Left lung (tissue), 10 donors: ENCODE measurements around the gene MLST8. TPM values are rescaled to one million over a fixed set of nuclear protein-coding genes. Genes with fewer than 3 reads are reported as not detected.

Experiments
- ATAC-seq: fragments of 200-7000 bp; cut with Tn5 transposase; one replicate; pipeline ENCODE4 v1.9.1; 2020; ENCODE audit warnings: moderate library complexity
- DNase-seq, 4 donors: peaks; one replicate each; pipeline ENCODE4 v3.0.0-alpha.2; 2013 to 2020
- H3K27ac ChIP-seq, 2 donors: fragments of 200-600 bp; sonication (generic) in 1 of 2; one replicate each; pipeline versions ENCODE4 v1.5.0 to v1.8.0; 2020 to 2021
- H3K27me3 ChIP-seq, 2 donors: fragments of 200-600 bp; sonication (generic) in 1 of 2; one replicate each; pipeline versions ENCODE4 v1.5.0 to v1.8.0; 2020 to 2021
- H3K36me3 ChIP-seq, 2 donors: fragments of 200-600 bp; sonication (generic) in 1 of 2; one replicate each; pipeline versions ENCODE4 v1.5.0 to v1.8.0; 2020 to 2021
- H3K4me1 ChIP-seq, 2 donors: fragments of 200-600 bp; one replicate each; pipeline ENCODE4 v1.8.0; 2021
- H3K4me3 ChIP-seq, 2 donors: fragments of 200-600 bp; sonication (generic) in 1 of 2; one replicate each; pipeline versions ENCODE4 v1.5.0 to v1.8.0; 2020 to 2021; ENCODE audit warnings: mild to moderate bottlenecking in 1 of 2
- H3K9me3 ChIP-seq, 2 donors: fragments of 200-600 bp; sonication (generic) in 1 of 2; one replicate each; pipeline versions ENCODE4 v1.5.0 to v1.8.0; 2020 to 2021
- intact Hi-C, 2 donors: fragments of 100-400 bp; cut with DNase I; formaldehyde crosslinking; loops; one replicate each; pipeline versions ENCODE4 v1.11.2 to v1.14.2; 2022
- polyA plus RNA-seq, 6 donors: library from polyadenylated mRNA; unstranded; fragments of 120-200 nt; gene quantifications; one replicate each; pipeline ENCODE4 v1.2.1, GENCODE V29; 2013; ENCODE audit not compliant: insufficient read length in 6 of 6
- total RNA-seq, 2 donors: library from RNA; stranded (reverse); fragmentation: NEBNext Ultra II Directional; extraction: Animal tissue kit (Norgen Biotek cat#: 25700); gene quantifications; one replicate each; pipeline ENCODE4 v1.2.1, GENCODE V29; 2021
- TF ChIP-seq, protein P1 (sequence below), 2 donors: fragments of 200-600 bp; sonication (generic) in 1 of 2; IDR thresholded peaks; one replicate each; pipeline versions ENCODE4 v1.5.0 to v1.8.0; 2021; ENCODE audit warnings: antibody characterized with exemption in 2 of 2
- donor health status: DM: no; HTN: yes; CAD: no.
- donor health status: DM: no; HTN: no; CAD: no.

MLST8 gene
- total and polyA plus RNA-seq, 8 donors = 29.8 to 40.3 (median 37.0) TPM

DNA sequence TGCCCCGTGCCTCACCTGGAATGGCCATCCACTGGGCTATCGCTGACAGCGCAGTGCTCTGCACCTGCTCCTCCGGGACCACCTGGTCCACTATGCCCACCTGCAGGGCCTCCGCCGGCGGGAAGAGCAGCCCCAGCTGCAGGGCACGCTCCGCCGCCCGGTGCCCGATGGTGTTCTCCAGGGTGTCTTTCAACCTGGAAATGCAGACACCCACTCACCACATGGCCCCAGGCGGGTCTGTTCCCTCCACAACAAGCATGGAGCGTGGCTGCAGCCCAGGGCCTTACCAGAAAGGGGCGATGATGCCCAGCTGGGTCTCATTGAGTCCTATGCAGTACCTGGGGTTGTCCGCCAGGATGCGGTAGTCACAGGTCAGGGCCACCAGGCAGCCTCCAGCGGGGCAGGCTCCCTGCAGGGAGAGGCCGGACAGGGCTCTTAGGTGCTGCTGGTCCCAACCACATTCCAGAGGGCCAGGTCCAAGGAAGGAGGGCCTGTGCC lies 37.8 kb downstream of the MLST8 start:
- H3K36me3 ChIP-seq = peaks cover 0 to 92% of the 10 kb centered on the region in 2 donors
- TF ChIP-seq, protein P1, sequence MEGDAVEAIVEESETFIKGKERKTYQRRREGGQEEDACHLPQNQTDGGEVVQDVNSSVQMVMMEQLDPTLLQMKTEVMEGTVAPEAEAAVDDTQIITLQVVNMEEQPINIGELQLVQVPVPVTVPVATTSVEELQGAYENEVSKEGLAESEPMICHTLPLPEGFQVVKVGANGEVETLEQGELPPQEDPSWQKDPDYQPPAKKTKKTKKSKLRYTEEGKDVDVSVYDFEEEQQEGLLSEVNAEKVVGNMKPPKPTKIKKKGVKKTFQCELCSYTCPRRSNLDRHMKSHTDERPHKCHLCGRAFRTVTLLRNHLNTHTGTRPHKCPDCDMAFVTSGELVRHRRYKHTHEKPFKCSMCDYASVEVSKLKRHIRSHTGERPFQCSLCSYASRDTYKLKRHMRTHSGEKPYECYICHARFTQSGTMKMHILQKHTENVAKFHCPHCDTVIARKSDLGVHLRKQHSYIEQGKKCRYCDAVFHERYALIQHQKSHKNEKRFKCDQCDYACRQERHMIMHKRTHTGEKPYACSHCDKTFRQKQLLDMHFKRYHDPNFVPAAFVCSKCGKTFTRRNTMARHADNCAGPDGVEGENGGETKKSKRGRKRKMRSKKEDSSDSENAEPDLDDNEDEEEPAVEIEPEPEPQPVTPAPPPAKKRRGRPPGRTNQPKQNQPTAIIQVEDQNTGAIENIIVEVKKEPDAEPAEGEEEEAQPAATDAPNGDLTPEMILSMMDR (IDR thresholded peaks at IDR 0.05) = no peak
- H3K9me3 ChIP-seq = no peaks in the 10 kb centered on the region
- no peak overlapping the region for H3K27ac ChIP-seq
- H3K4me3 ChIP-seq = no peak overlapping the region
- ATAC-seq (no peak), DNase-seq (no peak)
- peaks cover 0 to 7% of the 10 kb centered on the region in 2 donors for H3K27me3 ChIP-seq
- intact Hi-C loops = no loop called here
- peaks cover 0 to 8% of the 10 kb centered on the region in 2 donors for H3K4me1 ChIP-seq

- H3K27me3 ChIP-seq = peaks cover 0 to under 1% of the 10 kb centered on the region in 2 donors
- TF ChIP-seq, protein P1 (IDR thresholded peaks at IDR 0.05) = no peak
- H3K4me3 ChIP-seq = no peak overlapping the region
- peaks cover 0 to 85% of the 10 kb centered on the region in 2 donors for H3K36me3 ChIP-seq
- H3K27ac ChIP-seq = no peak overlapping the region
- H3K4me1 ChIP-seq = peaks cover 0 to 6% of the 10 kb centered on the region in 2 donors
- ATAC-seq (no peak), DNase-seq (no peak)
- intact Hi-C loops = no loop called here
- no peaks in the 10 kb centered on the region for H3K9me3 ChIP-seq
Observed at GRCh38 chr16:2243781-2244180, 38.5 kb downstream of the MLST8 start.

GRCh38 chr16:2244301-2244700 lies 39.0 kb downstream of the MLST8 start:
- peaks cover 0 to 80% of the 10 kb centered on the region in 2 donors for H3K36me3 ChIP-seq
- H3K9me3 ChIP-seq = no peaks in the 10 kb centered on the region
- ATAC-seq = no peak
- no peak overlapping the region for H3K27ac ChIP-seq
- peaks cover 0 to 7% of the 10 kb centered on the region in 2 donors for H3K4me1 ChIP-seq
- intact Hi-C loops = no loop called here
- no peak for DNase-seq
- no peaks in the 10 kb centered on the region for H3K27me3 ChIP-seq
- no peak overlapping the region for H3K4me3 ChIP-seq
- TF ChIP-seq, protein P1 (IDR thresholded peaks at IDR 0.05) = no peak

DNA sequence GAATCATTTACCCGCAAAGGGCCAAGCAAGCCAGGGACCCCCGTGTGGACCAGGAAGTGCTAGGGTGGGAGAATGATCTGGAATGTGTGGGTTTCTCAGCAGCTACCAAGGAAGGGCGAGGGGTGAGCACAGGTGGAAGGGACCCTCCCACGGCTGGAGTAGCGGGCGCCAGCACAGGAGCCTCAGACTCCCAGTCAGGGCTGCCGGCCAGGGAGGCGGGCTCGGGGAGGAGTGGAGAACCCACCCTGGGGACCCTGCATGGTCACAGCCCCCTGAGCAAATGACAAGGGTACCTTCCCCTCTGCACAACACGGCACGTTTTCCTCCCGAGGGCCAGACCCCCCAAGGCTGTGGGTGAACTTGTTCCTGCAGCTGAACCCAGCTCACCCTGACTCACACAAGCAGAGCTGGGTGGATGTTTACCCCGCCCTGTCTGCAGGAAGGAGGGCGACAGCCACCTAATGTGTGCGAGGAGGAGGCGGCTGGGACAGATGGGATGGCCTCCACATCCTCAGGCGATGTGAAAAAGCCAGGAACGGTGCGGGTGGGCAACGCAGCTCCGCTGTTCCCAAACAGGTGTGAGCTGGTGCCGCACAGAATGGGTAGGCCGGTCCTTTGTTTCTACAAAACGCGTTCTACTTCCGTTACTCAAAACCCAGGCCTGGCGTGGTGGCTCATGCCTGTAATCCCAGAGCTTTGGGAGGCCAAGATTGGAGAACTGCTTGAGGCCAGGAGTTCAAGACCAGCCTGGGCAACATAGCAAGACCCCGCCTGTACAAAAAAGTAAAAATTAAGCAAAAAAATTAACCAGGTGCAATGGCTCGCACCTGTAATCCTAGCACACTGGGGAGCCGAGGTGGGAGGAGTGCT lies 39.9 kb downstream of the MLST8 start:
- intact Hi-C loops = no loop called here
- no peaks in the 10 kb centered on the region for H3K9me3 ChIP-seq
- ATAC-seq = no peak
- H3K4me1 ChIP-seq = peaks cover under 1 to 16% of the 10 kb centered on the region in 2 donors
- TF ChIP-seq, protein P1 (IDR thresholded peaks at IDR 0.05) = no peak
- DNase-seq = no peak
- no peaks in the 10 kb centered on the region for H3K27me3 ChIP-seq
- H3K4me3 ChIP-seq = no peak overlapping the region
- H3K36me3 ChIP-seq = peaks cover 0 to 71% of the 10 kb centered on the region in 2 donors
- no peak overlapping the region for H3K27ac ChIP-seq

DNA sequence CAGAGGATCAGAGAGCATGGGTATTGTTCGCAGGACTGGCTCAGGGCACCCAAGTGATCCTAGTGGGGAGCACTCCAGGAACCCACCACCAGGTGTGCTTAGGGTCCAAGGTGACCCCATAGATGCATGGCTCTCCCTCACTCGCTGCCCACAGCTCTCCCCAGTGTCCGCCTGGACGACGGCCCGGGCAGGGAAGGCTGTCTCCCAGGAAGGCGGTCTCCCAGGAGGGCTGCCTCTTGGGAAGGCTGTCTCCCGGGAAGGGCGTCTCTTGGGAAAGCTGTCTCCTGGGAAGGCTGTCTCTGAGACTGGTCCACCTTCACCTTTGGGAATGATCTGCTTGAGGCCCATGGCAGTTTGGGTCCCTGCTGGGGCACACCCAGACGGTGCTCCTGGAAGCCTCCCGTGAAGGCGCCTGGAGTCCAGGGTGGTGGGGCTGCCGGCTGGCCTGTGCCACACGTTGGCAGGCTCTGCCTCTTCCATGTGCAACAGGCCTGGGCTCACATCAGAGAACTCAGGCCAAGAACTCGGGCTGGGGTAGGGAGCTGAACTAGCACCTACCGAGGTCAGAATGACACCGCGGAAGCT lies 41.1 kb downstream of the MLST8 start:
- H3K9me3 ChIP-seq = no peaks in the 10 kb centered on the region
- H3K36me3 ChIP-seq = peaks cover 0 to 60% of the 10 kb centered on the region in 2 donors
- no peak for ATAC-seq
- intact Hi-C loops = no loop called here
- H3K4me3 ChIP-seq = no peak overlapping the region
- H3K27ac ChIP-seq = no peak overlapping the region
- TF ChIP-seq, protein P1 (IDR thresholded peaks at IDR 0.05) = no peak
- H3K4me1 ChIP-seq = peaks cover 7 to 24% of the 10 kb centered on the region in 2 donors
- no peak for DNase-seq
- H3K27me3 ChIP-seq = no peaks in the 10 kb centered on the region
